A375 (cell line): Measurements from ENCODE around the gene CEP72. TPM values are rescaled to one million over a fixed set of nuclear protein-coding genes. Genes with fewer than 3 reads are reported as not detected.

Experiments
- total RNA-seq: library from RNA; depleted of rRNA; stranded (reverse); fragments of >200 nt; shearing (Covaris generic); gene quantifications from 2 replicates; pipeline ENCODE4 v1.2.3, GENCODE V29; 2014; rRNA removed

Gene CEP72
- total RNA-seq = 8.4 and 10.5 TPM in 2 replicates

GRCh38 chr5:611731-612486 lies at the start of gene CEP72:
TSS of gene CEP72 (plus strand) at chr5:612340. CDS start at chr5:612362, 22 bp downstream.

GRCh38 chr5:693271-694041 lies 81.3 kb downstream of the CEP72 start, which contains the start of gene TPPP:
TSS of gene TPPP (minus strand) at chr5:693352. CDS start at chr5:678060, 15,292 bp downstream.

Other genes starting within 250 kb of the CEP72 start
- gene EXOC3, start 169.2 kb upstream of the CEP72 start, total RNA-seq = 54.3 and 54.5 TPM in 2 replicates
- gene SLC9A3, start 87.9 kb upstream of the CEP72 start, total RNA-seq = not detected in 2 replicates
- 0.11 and 0.30 TPM in 2 replicates for gene TPPP, start 81.0 kb downstream of the CEP72 start, total RNA-seq
- gene ZDHHC11B, start 172.4 kb downstream of the CEP72 start, total RNA-seq = 0.05 and 0.26 TPM in 2 replicates
- gene ZDHHC11, start 238.6 kb downstream of the CEP72 start, total RNA-seq = 15.5 and 16.0 TPM in 2 replicates